HepG2 (cell line): Measurements from ENCODE around the gene MAP3K19. TPM values are rescaled to one million over a fixed set of nuclear protein-coding genes. Genes with fewer than 3 reads are reported as not detected.

Source experiments
- ARHGAP35 ChIP-seq: sonication (generic); formaldehyde crosslinking; IDR thresholded peaks from 2 replicates; pipeline ENCODE4 v1.9.0; 2022; ENCODE audit warnings: mild to moderate bottlenecking, inconsistent platforms, moderate library complexity, missing genetic modification reagents, borderline replicate concordance
- ARNT2 ChIP-seq: sonication (generic); formaldehyde crosslinking; IDR thresholded peaks from 2 replicates; pipeline ENCODE4 v1.8.0; 2022; ENCODE audit warnings: mild to moderate bottlenecking, low read depth, missing genetic modification reagents, moderate library complexity
- DRAP1 ChIP-seq: IDR thresholded peaks from 2 replicates; pipeline ENCODE4 v1.6.1; 2016; ENCODE audit warnings: missing genetic modification reagents, missing compliant biosample characterization
- EED ChIP-seq: sonication (generic); formaldehyde crosslinking; IDR thresholded peaks from 2 replicates; pipeline ENCODE4 v1.5.0; 2020; ENCODE audit warnings: mild to moderate bottlenecking, missing genetic modification reagents
- FOXK2 ChIP-seq: fragments of 450-650 bp; IDR thresholded peaks from 2 replicates; pipeline ENCODE4 v1.6.1; 2016
- HMGA1 ChIP-seq: sonication (generic); formaldehyde crosslinking; conservative IDR thresholded peaks from 2 replicates; pipeline ENCODE4 v1.4.0; 2020; ENCODE audit warnings: missing genetic modification reagents
- MXI1 ChIP-seq: IDR thresholded peaks from 3 replicates; pipeline ENCODE4 v1.6.1; 2012; ENCODE audit warnings: low read depth, low read length, inconsistent platforms, borderline replicate concordance
- NBN ChIP-seq: fragments of 450-650 bp; conservative IDR thresholded peaks from 2 replicates; pipeline ENCODE4 v1.6.1; 2017
- SALL1 ChIP-seq: sonication (generic); formaldehyde crosslinking; IDR thresholded peaks from 2 replicates; pipeline ENCODE4 v1.8.0; 2022; ENCODE audit warnings: mild to moderate bottlenecking, missing genetic modification reagents
- SRF ChIP-seq: IDR thresholded peaks from 2 replicates; pipeline ENCODE4 v1.6.1; 2011; ENCODE audit warnings: mild to moderate bottlenecking, low read depth, low read length, moderate library complexity
- TBP ChIP-seq: sonication (generic); formaldehyde crosslinking; IDR thresholded peaks from 2 replicates; pipeline ENCODE4 v1.5.0; 2020; ENCODE audit warnings: missing genetic modification reagents
- TGIF2 ChIP-seq: IDR thresholded peaks from 2 replicates; pipeline ENCODE4 v1.6.1; 2016; ENCODE audit warnings: control low read depth, missing compliant biosample characterization
- TRIM24 ChIP-seq: sonication (generic); formaldehyde crosslinking; IDR thresholded peaks from 2 replicates; pipeline ENCODE4 v1.8.0; 2022; ENCODE audit warnings: mild to moderate bottlenecking, missing genetic modification reagents
- XBP1 ChIP-seq: sonication (generic); formaldehyde crosslinking; IDR thresholded peaks from 2 replicates; pipeline ENCODE4 v1.5.0; 2020; ENCODE audit warnings: missing genetic modification reagents
- XRCC5 ChIP-seq: fragments of 200-400 bp; formaldehyde crosslinking; optimal IDR thresholded peaks from 2 replicates; pipeline ENCODE3; 2017; ENCODE audit warnings: mild to moderate bottlenecking, low read length
- ZBTB49 ChIP-seq: sonication (generic); formaldehyde crosslinking; IDR thresholded peaks from 2 replicates; pipeline ENCODE4 v1.4.0; 2020; ENCODE audit warnings: missing genetic modification reagents, borderline replicate concordance
- ZNF251 ChIP-seq: sonication (generic); formaldehyde crosslinking; IDR thresholded peaks from 2 replicates; pipeline ENCODE4 v1.9.0; 2021; ENCODE audit warnings: mild to moderate bottlenecking, missing genetic modification reagents
- ZNF282 ChIP-seq: fragments of 450-650 bp; IDR thresholded peaks from 2 replicates; pipeline ENCODE4 v1.6.1; 2018; ENCODE audit not compliant: partially characterized antibody
- ZNF329 ChIP-seq: sonication (generic); formaldehyde crosslinking; IDR thresholded peaks from 2 replicates; pipeline ENCODE4 v1.9.0; 2021; ENCODE audit warnings: low read depth, mild to moderate bottlenecking, missing genetic modification reagents
- ZNF34 ChIP-seq: sonication (generic); formaldehyde crosslinking; IDR thresholded peaks from 2 replicates; pipeline ENCODE4 v1.4.0; 2020; ENCODE audit warnings: mild to moderate bottlenecking, missing genetic modification reagents, borderline replicate concordance
- ZNF792 ChIP-seq: IDR thresholded peaks from 2 replicates; pipeline ENCODE4 v1.6.1; 2016
- polyA plus RNA-seq, 8 experiments: library from polyadenylated mRNA; depleted of rRNA in 3 of 8; stranded (reverse) in 7 of 8; unstranded in 1 of 8; fragments of >200 nt; fragmentation: Illumina TruSeq in 4 of 8; extraction: Trizol in 4 of 8; gene quantifications; 2 replicates each; pipeline versions ENCODE4 v1.2.1 to v1.2.3, GENCODE V29; 2011 to 2016; ENCODE audit warnings: low read depth in 4 of 8, missing spikeins in 1 of 8, mixed read lengths in 1 of 8; ENCODE audit not compliant: insufficient read depth in 1 of 8
- total RNA-seq, 5 experiments: library from RNA; depleted of rRNA; stranded (reverse); fragments of >200 nt; fragmentation: Illumina TruSeq; extraction: Trizol; gene quantifications; 2 replicates each; pipeline ENCODE4 v1.2.3, GENCODE V29; 2016; ENCODE audit warnings: low read depth in 1 of 5
- TF ChIP-seq, protein P1 (sequence below): sonication (generic); formaldehyde crosslinking; IDR thresholded peaks from 2 replicates; pipeline ENCODE4 v1.9.0; 2021; ENCODE audit warnings: missing genetic modification reagents, borderline replicate concordance
- TF ChIP-seq, protein P2 (sequence below): sonication (generic); formaldehyde crosslinking; IDR thresholded peaks from 2 replicates; pipeline ENCODE4 v1.4.0; 2020; ENCODE audit warnings: missing genetic modification reagents

Gene MAP3K19
- total and polyA plus RNA-seq, 2 of the 13 experiments (the other 11 are each of a cell fraction or from before 2014, with no cell fraction given), result not detected

DNA sequence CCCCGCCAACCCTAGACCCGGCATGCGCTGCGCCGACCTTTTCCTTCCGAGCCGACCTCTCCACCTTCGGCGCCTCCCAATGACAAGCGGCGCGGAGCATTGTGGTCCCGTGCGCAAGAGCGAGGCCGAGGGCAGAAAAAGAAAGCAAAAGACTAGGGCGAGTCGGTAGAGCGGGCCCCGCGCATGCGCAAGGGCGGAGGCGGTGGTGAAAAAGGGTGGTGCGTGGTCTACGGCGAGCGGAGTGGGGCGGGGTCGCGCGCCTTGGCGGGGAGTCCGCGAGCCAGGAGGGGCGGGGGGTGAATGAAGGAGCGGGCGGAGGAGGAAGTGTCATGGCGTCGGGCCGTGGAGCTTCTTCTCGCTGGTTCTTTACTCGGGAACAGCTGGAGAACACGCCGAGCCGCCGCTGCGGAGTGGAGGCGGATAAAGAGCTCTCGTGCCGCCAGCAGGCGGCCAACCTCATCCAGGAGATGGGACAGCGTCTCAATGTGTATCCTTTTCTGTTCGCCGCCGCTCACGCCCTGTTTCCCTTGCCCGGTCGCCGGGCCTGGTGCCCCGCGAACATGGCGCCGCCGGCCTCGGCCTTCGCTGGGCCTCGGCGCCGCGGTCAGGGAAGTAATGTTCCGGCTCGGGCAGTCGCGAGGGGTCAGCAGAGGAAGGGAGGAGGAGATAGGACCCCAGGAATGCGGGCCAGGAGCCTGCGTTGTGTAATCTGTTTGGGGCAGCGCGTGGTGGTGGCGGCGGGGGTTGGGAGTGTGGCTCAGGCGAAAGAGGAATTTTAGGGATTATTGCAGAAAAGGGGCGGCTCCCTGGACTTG, 128.5 kb downstream of the MAP3K19 start, which contains the start of gene CCNT2 (continued):
- TF ChIP-seq, protein P1, sequence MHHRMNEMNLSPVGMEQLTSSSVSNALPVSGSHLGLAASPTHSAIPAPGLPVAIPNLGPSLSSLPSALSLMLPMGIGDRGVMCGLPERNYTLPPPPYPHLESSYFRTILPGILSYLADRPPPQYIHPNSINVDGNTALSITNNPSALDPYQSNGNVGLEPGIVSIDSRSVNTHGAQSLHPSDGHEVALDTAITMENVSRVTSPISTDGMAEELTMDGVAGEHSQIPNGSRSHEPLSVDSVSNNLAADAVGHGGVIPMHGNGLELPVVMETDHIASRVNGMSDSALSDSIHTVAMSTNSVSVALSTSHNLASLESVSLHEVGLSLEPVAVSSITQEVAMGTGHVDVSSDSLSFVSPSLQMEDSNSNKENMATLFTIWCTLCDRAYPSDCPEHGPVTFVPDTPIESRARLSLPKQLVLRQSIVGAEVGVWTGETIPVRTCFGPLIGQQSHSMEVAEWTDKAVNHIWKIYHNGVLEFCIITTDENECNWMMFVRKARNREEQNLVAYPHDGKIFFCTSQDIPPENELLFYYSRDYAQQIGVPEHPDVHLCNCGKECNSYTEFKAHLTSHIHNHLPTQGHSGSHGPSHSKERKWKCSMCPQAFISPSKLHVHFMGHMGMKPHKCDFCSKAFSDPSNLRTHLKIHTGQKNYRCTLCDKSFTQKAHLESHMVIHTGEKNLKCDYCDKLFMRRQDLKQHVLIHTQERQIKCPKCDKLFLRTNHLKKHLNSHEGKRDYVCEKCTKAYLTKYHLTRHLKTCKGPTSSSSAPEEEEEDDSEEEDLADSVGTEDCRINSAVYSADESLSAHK (CRISPR knock-in tag), result no peak
- no peak for TF ChIP-seq ZNF282
- no peak for TF ChIP-seq TRIM24
- peak; percentile 56; the same call in 1 of the 2 replicates for TF ChIP-seq FOXK2
- no peak for TF ChIP-seq HMGA1 (CRISPR knock-in tag)
- 0 out of 2 replicates have a peak, but pooled peaks have one; percentile 67 for TF ChIP-seq ZNF34 (CRISPR knock-in tag)
- peak; percentile 96 for TF ChIP-seq EED (CRISPR knock-in tag)
- TF ChIP-seq ZNF329 (CRISPR knock-in tag), result no peak
- TF ChIP-seq ZBTB49 (CRISPR knock-in tag), result no peak
- peak; percentile 43 for TF ChIP-seq DRAP1 (CRISPR knock-in tag)
- peak; percentile 65; the same call in 1 of the 2 replicates for TF ChIP-seq SRF
- TF ChIP-seq ZNF251 (CRISPR knock-in tag), result 0 out of 2 replicates have a peak, but pooled peaks have one; percentile 62
- TF ChIP-seq XBP1 (CRISPR knock-in tag), result no peak
- TF ChIP-seq, protein P2, sequence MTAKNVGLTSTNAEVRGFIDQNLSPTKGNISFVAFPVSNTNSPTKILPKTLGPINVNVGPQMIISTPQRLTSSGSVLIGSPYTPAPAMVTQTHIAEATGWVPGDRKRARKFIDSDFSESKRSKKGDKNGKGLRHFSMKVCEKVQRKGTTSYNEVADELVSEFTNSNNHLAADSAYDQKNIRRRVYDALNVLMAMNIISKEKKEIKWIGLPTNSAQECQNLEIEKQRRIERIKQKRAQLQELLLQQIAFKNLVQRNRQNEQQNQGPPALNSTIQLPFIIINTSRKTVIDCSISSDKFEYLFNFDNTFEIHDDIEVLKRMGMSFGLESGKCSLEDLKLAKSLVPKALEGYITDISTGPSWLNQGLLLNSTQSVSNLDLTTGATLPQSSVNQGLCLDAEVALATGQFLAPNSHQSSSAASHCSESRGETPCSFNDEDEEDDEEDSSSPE (CRISPR knock-in tag), result peak; percentile 90
- TF ChIP-seq TBP (CRISPR knock-in tag), result no peak; the same call in 1 of the 2 replicates
- TF ChIP-seq ARNT2 (CRISPR knock-in tag), result peak; percentile 25; the same call in 1 of the 2 replicates
- TF ChIP-seq SALL1, result peak; percentile 70
- peak; percentile 79 for TF ChIP-seq TGIF2
- TF ChIP-seq ARHGAP35 (CRISPR knock-in tag), result no peak
- peak; percentile 38 for TF ChIP-seq XRCC5
- peak; percentile 81; the same call in 2 of the 3 replicates for TF ChIP-seq MXI1
- TF ChIP-seq ZNF792, result peak; percentile 68
- TF ChIP-seq NBN, result no peak
